GM19239 (cell line): ENCODE data around the gene AVEN.
"Not testable (repeated sequence)": the region's sequence is repeated elsewhere in the genome, so short reads cannot be mapped to it uniquely, and the experiment has no call there.

Experiments
- DNase-seq: peaks from one replicate; pipeline ENCODE4 v3.0.0; 2011; ENCODE audit warnings: low spot score; ENCODE audit not compliant: insufficient read length
- FAIRE-seq: peaks from 2 replicates; lab custom pipeline; 2011; peaks lifted over from hg19 to GRCh38; lab: Jason Lieb, UNC

AVEN gene

GRCh38 chr15:33819499-33819898 lies 219.5 kb downstream of the AVEN start:
- not testable (repeated sequence) for DNase-seq, FAIRE-seq
